Ishikawa (cell line): ENCODE data around the gene HOXB4.

Experiments
- CEBPB ChIP-seq: IDR thresholded peaks from 2 replicates; pipeline ENCODE4 v1.6.1; 2012
- EP300 ChIP-seq: IDR thresholded peaks from 2 replicates; pipeline ENCODE4 v1.6.1; 2012; ENCODE audit warnings: borderline replicate concordance
- FOXM1 ChIP-seq: IDR thresholded peaks from 2 replicates; pipeline ENCODE4 v1.6.1; 2012; ENCODE audit warnings: low read depth, borderline replicate concordance
- MAX ChIP-seq: IDR thresholded peaks from 2 replicates; pipeline ENCODE4 v1.6.1; 2012
- REST ChIP-seq: IDR thresholded peaks from 2 replicates; pipeline ENCODE4 v1.6.1; 2012; ENCODE audit warnings: low read depth, mild to moderate bottlenecking
- TAF1 ChIP-seq: IDR thresholded peaks from 2 replicates; pipeline ENCODE4 v1.6.1; 2012; ENCODE audit warnings: low read depth, mild to moderate bottlenecking
- TEAD4 ChIP-seq: IDR thresholded peaks from 2 replicates; pipeline ENCODE4 v1.6.1; 2012
- ZBTB7A ChIP-seq: IDR thresholded peaks from 2 replicates; pipeline ENCODE4 v1.6.1; 2012; ENCODE audit warnings: low read depth

DNA sequence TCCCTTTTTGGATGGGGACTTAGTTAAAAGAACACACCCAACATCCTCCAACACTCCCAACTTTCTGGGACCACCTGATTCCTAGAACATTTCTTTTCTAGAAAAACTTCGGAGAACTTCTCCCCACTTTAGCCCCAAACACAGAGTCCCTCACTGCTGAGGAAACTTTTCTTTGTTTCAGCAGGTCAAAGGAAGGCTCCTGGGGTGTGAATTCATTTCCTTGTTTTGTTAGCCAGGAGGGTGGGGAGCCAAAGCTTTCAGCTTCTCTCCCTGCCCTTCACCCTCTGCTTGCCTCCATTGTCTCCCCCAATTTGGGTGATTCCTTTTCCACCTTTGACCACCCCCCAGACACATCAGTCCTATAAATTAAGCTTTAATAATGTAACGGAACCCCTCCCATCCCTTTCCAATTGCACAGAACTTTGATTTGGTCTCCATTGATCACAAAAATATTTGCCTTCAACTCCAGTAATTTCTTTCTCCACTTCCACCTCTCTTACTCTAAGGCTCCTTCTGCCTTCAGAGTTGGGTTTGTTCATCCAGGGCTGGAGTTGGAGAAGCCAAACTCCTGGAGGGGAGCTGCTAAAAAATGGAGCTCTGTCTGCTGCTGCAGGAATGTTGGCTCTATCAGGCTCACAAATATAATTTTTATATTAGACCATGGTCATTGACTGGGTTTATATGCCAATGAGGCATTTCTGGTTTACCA is 10.3 kb downstream of the HOXB4 start:
- TF ChIP-seq TEAD4 (no peak), TAF1 (no peak), MAX (no peak), EP300 (no peak), REST (no peak), CEBPB (no peak), ZBTB7A (no peak), FOXM1 (no peak)
